Endothelial cell (in vitro differentiated cells): ENCODE data around the gene PADI4. TPM values are rescaled to one million over a fixed set of nuclear protein-coding genes. Genes with fewer than 3 reads are reported as not detected.

Experiments used
- DNase-seq: peaks from one replicate; pipeline ENCODE4 v3.0.0; 2021; ENCODE audit warnings: low spot score
- H3K27ac Mint-ChIP-seq: one replicate; pipeline ENCODE4 v1.8.0; 2021; ENCODE audit warnings: mixed read lengths, inconsistent platforms; ENCODE audit not compliant: unreplicated experiment
- H3K27me3 Mint-ChIP-seq: one replicate; pipeline ENCODE4 v1.8.0; 2021; ENCODE audit warnings: mild to moderate bottlenecking, moderate library complexity, mixed read lengths, inconsistent platforms; ENCODE audit not compliant: unreplicated experiment
- H3K36me3 Mint-ChIP-seq: one replicate; pipeline ENCODE4 v1.8.0; 2021; ENCODE audit warnings: mild to moderate bottlenecking, low read depth, mixed read lengths, inconsistent platforms; ENCODE audit not compliant: unreplicated experiment
- H3K4me1 Mint-ChIP-seq: one replicate; pipeline ENCODE4 v1.8.0; 2021; ENCODE audit warnings: mild to moderate bottlenecking, mixed read lengths, inconsistent platforms; ENCODE audit not compliant: unreplicated experiment
- H3K4me3 Mint-ChIP-seq: one replicate; pipeline ENCODE4 v1.8.0; 2021; ENCODE audit warnings: mild to moderate bottlenecking, mixed read lengths, inconsistent platforms; ENCODE audit not compliant: unreplicated experiment
- H3K9me3 Mint-ChIP-seq: one replicate; pipeline ENCODE4 v1.8.0; 2021; ENCODE audit warnings: mixed read lengths, inconsistent platforms; ENCODE audit not compliant: unreplicated experiment
- CTCF ChIP-seq: fragments of 200-600 bp; sonication (generic); IDR thresholded peaks from one replicate; pipeline ENCODE4 v1.5.0; 2021; ENCODE audit warnings: antibody characterized with exemption; ENCODE audit not compliant: unreplicated experiment
- total RNA-seq: library from RNA; stranded (reverse); fragmentation: NEBNext Ultra II Directional; extraction: Animal tissue kit (Norgen Biotek cat#: 25700); gene quantifications from one replicate; pipeline ENCODE4 v1.2.1, GENCODE V29; 2021; ENCODE audit not compliant: unreplicated experiment

PADI4 gene
- total RNA-seq, 1 donor from 2014 or later: not detected

GRCh38 chr1:17347769-17348592, 40.0 kb downstream of the PADI4 start:
- no peak for TF ChIP-seq CTCF
- Mint-ChIP-seq H3K4me3 (no peak overlapping the region), H3K9me3 (peaks cover 6% of the 10 kb centered on the region), H3K36me3 (peaks cover 4% of the 10 kb centered on the region), H3K27me3 (peaks cover 19% of the 10 kb centered on the region), H3K4me1 (no peaks in the 10 kb centered on the region), H3K27ac (no peak overlapping the region)
- DNase-seq: no peak

GRCh38 chr1:17348593-17349234, 40.7 kb downstream of the PADI4 start:
- H3K9me3 Mint-ChIP-seq: peaks cover 6% of the 10 kb centered on the region
- no peak overlapping the region for H3K4me3 Mint-ChIP-seq
- peaks cover 20% of the 10 kb centered on the region for H3K27me3 Mint-ChIP-seq
- TF ChIP-seq CTCF: no peak
- H3K27ac Mint-ChIP-seq: no peak overlapping the region
- no peak for DNase-seq
- no peaks in the 10 kb centered on the region for H3K4me1 Mint-ChIP-seq
- peaks cover 4% of the 10 kb centered on the region for H3K36me3 Mint-ChIP-seq

GRCh38 chr1:17350083-17350482, 42.1 kb downstream of the PADI4 start:
- peaks cover 18% of the 10 kb centered on the region for H3K27me3 Mint-ChIP-seq
- H3K27ac Mint-ChIP-seq: no peak overlapping the region
- H3K4me3 Mint-ChIP-seq: no peak overlapping the region
- TF ChIP-seq CTCF: no peak
- H3K9me3 Mint-ChIP-seq: no peaks in the 10 kb centered on the region
- no peaks in the 10 kb centered on the region for H3K4me1 Mint-ChIP-seq
- no peaks in the 10 kb centered on the region for H3K36me3 Mint-ChIP-seq
- no peak for DNase-seq

- peaks cover 18% of the 10 kb centered on the region for H3K27me3 Mint-ChIP-seq
- TF ChIP-seq CTCF: no peak
- no peaks in the 10 kb centered on the region for H3K36me3 Mint-ChIP-seq
- no peak overlapping the region for H3K27ac Mint-ChIP-seq
- no peak overlapping the region for H3K4me3 Mint-ChIP-seq
- H3K4me1 Mint-ChIP-seq: no peaks in the 10 kb centered on the region
- DNase-seq: no peak
- no peaks in the 10 kb centered on the region for H3K9me3 Mint-ChIP-seq
These were observed 43.0 kb downstream of the PADI4 start for GRCh38 chr1:17350928-17351446.
